Stimulated activated CD4-positive, alpha-beta T cell treated with anti-CD3 and anti-CD28 coated beads, TNF-alpha, amount 100 ng/mL, for 24 hours (primary cell): ENCODE measurements around the gene DISC1.

Source experiments
- DNase-seq, 3 experiments: peaks; one replicate each; pipeline ENCODE4 v3.0.0-alpha.2; 2020; ENCODE audit warnings: low read depth in 3 of 3

Gene DISC1

DNA sequence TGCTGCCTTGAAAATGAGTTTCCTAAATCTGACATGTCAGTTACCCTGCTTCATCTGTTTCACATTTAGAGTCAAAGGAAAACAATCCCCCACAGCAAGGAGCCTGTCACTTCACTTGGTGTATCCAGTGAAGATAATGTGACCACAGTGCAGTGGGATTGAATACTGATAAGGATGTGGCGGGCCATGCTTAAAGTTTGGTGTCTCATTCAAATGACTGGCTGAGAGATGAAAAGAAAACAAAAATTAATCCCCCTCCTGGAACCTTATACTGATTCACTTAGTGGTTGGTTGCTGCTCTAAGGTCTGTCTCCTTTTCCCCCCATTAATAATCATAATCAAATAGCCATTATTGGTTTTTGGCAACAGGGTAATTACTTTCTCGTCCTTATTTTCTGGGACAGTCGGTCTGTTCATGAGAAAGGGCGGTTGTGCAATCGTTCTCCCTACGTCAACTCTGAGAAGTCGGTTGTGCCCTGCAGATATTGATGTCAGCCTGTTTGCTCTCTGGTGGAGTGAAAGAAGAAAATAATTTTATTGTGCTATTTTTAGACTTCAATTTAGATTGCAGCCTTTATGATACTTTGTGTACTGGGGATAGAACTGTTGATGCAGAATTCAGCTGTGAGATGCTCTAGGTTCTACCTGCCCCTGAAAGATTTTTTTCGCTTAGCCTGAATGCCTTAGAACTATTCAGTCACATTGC is 360.2 kb downstream of the DISC1 start:
- DNase-seq = no peak

DNA sequence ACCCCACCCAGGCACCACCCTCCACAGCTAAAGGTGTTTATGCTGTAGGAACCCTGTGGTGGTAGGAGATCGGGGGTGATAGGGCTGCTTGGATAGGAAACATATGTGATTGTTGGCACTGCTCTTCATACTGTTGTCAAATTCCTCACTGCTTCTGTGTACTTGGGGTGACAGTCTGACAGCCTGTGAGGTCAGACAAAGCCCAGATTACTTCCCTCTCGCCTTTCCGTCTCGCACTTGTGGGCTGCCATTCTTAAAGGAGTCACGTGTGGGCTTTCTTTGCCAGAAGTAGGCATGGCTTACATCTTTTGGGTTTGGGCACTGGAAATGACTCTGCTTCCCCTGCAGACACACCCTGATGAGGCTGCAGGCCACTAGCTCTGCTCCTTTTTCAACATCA is 363.8 kb downstream of the DISC1 start:
- no peak for DNase-seq

DNA sequence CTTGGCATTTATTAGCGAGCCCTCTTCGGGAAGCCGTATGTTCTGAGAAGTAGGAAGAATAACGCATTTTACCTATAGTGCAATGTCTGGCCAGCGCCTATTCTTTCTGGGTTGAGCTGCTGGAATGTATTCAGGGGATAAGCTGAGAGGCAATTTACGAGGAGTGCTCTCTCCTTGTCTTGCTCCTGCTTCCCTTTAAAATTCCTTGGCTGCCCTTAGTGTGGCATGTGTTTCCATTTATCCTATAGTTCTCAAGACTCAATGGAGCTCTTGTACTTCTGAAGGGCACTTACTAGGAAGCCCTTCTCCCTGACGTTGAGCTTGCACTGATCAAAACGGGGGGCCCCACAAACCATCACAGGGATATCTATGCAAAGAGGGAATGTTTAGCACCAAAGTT is 364.6 kb downstream of the DISC1 start:
- no peak for DNase-seq

DNA sequence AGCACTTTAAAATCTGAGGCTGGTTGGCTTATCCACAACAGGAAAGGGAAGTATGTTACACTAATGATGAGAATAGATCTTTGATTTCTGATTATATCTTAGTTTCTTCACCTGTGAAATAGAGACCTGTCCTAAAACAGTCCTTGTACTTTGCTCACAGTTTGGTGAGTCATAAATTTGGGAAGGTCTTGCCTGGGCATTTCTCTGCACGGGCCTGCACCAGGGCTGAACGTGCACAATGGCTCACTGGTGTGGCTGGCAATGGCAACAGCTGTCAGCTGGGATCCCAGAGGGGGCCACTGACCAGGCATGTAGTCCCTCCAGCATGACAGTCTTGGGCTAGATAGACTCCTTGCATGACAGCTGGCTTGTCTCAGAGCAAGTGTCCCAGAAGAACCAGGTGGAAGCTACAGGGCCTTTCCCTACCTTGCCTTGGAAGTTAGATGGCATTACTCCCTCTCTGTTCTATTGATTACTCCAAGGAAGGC is 367.4 kb downstream of the DISC1 start:
- DNase-seq = no peak

DNA sequence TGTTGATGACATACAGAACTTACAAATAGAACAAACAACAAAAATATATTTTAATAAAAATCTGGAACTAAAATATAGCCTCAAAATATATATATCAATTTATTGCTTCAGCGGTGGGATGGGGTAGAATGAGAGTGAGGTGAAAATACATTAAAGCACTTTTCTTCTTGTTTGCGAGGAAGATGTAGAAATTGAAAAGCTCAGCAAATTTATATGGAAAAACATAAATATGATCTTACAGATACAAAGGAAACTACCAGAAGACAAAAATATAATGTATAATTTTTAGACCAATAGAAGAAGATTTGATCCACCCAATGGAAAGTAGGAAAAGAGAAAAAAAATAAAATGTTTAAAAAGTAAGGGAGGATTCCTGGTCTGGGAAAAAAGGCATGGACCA is 372.2 kb downstream of the DISC1 start:
- DNase-seq = no peak

DNA sequence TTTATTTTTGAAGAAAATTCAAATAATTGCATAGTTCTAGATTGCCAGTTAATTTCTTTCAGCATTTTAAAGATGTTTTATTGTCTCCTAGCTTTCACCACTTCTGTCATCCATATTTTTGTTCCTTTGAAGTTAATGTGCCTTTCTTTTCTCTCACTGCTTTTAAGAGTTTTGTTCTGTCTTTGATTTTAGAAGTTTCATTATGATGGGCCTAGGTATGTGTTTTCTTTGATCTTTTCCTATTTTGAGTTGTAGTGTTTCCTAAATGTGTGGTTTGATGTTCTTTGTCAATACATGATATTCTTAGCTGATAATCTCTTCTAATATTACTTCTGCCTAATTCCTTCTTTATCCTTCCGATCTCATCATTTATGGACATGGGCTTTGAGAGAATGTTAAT is 378.7 kb downstream of the DISC1 start:
- DNase-seq = no peak

DNA sequence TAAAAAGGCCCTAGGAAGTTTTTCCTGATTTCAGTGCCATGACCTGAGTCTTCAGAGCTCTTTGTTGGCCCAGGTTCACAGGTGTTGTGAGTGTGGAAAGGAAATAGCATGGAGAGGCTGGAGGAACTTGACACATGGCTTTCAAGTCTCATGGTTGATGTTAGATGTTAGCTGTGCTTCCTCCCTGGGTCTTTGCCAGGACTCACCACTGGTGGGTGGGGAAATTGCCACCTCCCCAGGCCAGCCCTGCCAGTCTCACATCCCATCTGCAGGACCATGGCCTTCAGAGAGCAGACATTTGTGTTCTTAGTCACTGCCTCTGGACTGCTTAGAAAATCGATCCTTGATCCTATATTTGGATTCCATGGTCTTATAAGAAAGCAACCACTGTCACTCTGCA is 383.2 kb downstream of the DISC1 start:
- no peak for DNase-seq

DNA sequence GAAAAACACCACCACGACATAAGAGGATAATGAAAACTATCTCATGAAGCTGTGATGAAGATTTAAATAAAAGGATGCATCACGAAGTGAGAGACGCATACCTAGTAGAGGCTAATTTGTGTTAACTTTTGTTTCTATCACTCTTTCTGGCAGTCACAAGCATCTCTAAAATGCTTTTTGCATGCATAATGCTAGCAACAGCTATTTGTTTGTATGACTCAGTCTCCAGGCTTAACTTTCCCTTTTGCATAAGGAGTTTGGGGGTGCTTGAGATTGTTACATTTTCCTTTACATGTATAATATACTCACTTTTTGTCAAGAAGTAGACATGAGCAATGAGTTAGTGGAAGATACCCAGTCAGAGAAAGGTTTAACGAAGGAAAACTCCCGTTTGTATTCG is 385.4 kb downstream of the DISC1 start:
- no peak for DNase-seq

DNA sequence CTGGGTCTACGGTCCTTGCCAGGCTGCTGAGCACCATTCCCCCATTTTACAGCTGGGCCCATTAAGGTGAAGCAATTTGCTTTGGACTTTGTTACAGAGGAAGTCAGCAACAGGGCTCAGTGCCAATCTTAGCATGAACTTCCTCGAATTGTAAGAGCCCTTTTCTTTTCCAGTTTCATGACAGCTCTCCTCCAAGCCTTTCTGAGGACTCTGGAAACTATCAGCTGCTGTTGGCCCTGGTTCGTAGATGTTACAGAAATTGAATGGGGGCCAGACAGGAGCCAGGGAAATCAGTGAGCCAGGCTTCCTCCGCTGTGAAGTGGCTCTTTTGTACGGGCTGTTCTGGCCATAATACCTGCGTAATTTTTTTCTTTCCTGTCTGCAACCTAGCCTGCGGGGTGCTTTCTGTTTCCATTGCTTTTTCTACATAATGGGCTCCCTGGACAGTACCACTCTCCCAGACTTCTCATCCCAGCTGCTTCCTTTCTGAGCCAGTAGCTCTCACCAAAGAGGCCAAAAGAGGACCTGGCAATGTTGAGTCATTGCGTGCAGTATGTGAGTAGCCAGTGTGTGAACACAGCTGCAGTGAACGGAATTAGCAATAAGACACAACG is 386.3 kb downstream of the DISC1 start:
- no peak for DNase-seq

DNA sequence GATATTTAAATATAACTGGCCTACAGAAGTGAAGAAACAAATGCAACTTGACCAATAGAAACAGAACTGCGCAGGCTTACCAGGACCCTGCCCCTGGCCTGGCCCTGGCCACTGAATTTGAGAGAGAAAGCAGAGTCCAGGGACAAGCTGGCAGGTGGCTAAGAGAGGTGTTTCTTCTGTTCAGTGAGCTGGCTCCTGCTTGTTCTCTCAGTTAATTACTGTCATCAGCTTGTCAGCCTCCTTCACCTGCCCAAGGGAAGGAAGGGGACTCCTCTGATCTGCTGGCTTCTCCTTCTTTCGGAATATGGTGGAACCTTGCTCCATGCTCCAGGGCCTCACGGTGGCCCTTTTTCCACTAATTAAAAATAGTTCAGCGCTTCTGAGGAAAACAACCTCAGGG is 388.4 kb downstream of the DISC1 start:
- DNase-seq = no peak

DNA sequence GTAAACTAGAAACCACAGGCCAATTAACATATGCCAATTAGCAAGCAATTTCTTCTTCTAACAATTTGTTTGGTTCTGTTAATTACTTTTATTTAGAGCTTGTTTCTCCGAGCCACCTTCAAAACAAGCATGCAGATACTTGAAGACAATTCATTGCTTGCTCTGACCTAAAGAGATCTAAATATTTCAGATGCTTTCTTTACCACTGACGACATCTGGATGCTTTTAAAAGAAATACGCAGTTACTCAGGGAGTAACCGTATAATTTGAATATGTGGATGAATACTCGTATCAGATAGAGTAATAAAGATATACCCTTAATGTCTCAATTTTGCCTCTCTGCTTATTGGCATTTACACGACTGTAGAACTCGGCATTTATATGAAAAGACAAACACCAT is 390.0 kb downstream of the DISC1 start:
- no peak for DNase-seq

DNA sequence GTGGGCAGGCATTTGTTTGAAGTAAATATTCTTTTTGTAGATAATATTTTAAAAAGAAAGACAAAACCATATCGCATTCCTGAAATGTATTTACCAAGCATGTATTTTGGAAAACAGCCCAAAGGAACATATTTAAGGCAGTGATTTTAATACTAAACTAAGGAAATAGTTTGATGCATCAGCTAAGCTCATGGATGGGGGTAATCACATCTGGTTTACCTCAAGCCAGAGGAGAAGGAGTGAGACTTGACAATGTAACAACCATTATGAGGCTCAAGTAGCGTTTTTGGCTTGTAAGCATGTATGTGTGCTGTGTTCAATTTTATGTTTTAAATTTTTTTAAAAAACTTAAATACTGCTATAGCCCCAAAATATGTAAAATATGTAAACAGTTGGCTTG is 390.5 kb downstream of the DISC1 start:
- DNase-seq = no peak

DNA sequence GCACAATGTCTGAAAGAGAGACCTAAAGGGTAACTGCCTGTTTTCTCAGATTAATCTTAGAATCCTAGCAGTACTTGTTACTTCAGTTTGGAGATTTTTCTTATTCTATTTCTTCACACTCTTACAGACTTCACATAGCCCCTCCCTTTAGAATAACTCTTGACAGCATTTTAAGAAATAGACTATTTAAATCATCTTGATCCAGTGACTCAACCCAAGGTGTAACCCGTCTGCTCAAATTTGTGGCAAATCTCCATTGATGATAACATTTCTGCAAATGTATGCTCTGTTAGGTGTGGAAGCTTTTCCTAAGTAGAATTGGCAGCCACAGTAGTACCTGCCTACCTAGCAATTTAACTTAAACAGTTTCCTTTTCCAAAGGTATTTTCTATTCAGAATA is 391.2 kb downstream of the DISC1 start:
- no peak for DNase-seq

DNA sequence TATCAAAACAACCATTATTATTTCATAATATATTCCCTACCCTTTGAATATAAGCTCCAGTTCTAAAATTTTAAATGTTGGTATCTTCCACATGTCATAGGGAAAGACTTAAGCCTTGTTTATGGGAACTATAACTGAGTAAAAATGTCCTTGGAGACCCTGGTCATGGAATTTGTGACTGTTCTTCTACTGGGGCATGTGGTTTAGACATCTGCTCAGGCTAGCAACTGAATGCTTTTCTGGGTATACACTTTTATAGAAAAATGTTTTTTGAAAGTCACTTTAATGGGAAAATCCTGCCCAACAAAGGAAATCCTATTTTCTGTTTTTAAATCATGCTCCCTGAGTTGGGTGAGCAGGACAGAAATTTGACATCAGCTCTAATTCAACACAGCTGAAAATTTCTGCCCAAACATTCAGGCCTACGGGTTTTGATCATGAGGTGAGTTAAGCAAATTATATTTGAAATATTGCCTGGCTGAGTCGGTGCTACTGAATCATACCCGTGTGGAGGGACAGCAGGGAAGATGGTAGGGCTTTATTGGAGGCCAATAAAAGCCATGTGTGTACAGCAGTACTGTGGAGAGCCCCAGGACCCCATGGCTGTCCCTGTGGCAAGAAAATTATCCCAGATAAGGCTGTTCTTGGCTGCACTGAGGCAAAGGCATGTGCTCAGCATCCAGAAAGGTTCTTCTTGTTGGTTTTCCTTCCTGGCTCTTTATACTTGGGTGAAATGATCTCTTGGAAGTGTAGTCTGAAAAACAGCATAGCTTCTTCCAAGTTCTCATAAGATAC is 391.8 kb downstream of the DISC1 start:
- DNase-seq = no peak

DNA sequence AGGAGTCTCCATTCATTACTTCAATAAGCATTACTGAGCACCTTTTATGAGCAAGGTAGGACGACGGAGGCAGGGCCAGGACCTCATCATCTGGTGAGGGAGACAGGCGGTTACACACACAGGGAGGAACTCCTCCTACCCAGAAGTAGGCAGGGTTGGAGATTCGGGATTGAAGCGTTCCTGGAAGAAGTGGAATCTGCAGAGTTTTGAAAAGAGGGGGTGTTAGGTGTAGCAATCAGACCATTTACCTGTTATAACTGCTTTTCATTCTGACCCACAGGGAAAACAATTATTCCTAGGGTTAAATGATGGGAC is 392.4 kb downstream of the DISC1 start:
- no peak for DNase-seq

DNA sequence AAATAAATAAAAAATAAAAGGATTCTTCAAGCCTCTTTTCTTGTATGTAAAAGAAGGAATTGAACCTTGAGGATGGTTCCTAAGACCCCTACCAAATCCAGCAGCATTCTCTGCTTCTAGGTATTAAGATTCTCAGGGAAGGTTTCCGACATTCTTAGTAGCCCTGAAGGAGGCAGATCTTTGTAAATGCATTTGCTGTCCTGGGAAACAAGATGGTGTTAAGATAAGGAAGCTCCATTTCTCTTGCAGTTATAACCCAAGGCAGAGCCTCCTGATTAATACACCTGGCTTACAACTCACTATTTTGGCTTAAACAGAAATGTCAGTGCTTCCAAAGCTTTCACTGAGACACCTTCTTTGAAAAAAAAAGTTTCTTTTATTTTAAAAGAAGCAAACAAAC is 393.8 kb downstream of the DISC1 start:
- DNase-seq = no peak

DNA sequence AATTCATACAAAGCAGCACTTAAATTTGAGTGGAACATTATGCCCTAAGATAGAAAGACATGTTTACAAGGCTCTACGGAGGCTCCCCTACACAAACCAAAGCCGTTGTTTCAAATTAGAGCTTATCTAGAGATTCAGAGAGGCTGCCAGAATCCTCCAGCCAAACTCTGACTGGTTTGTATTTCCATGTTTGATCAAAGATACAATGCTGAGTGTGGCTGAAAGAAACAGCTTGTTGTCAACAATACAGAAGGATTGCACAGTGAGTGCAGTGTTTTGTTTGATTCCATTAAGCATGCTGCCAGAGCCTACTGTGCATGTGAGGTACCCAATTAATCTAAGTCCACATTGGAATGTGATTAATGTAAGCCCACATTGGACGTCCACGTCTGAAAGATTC is 402.7 kb downstream of the DISC1 start:
- DNase-seq = no peak

DNA sequence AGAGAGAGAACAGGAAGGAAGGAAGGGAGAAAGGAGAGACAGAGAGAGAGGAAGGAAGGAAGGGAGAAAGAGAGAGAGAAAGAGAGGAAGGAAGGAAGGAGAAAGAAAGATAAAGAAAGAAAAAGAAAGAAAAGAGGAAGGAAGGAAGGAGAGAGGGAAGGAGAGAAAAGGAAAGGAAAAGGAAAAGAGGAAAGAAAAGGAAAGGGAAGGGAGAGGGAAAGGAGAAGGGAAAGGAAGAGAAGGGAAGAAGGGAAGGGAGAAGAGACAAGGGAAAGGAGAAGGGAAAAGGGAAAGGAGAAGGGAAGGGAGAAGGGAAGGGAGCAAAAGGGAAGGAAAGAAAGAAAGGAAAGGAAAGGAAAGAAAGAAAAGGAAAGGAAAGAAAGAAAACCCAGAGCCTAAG is 404.6 kb downstream of the DISC1 start:
- no peak for DNase-seq

DNA sequence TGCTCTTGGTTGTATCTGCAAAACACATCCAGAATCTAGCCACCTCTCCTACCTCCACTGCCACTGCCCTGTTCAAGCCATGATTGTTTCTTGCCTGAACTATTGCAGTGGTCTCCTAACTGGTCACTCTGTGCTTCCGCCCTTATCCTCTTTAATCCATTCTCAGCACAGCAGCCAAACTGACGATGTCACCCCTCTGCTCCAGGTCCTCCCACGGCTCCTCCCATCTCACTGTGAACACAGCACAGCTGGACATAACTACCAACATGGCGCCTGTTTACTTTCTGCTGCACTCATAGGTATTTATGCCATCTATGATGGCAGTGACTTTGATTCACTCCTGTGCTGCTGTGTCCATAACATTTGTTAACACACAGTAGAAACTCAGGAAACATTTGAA is 406.7 kb downstream of the DISC1 start:
- DNase-seq = no peak

DNA sequence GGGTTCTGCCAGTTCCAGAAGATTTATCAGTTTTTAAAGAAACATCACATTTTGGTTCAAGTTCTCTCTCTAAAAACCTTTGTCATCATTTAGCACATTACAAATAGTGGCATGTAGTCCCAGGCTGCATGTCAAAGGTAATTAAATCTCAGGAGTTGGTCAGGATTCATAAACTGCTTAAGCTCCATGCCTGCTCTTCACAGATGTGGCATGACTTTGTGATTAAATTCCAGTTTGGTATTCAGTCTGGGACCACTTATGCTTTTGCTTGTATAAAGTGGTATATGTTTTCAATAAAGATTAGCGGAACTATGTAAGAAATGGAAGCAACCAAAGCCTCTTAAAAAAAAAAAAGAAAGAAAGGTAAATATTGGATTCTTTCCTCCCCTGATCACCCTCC is 408.0 kb downstream of the DISC1 start:
- no peak for DNase-seq

DNA sequence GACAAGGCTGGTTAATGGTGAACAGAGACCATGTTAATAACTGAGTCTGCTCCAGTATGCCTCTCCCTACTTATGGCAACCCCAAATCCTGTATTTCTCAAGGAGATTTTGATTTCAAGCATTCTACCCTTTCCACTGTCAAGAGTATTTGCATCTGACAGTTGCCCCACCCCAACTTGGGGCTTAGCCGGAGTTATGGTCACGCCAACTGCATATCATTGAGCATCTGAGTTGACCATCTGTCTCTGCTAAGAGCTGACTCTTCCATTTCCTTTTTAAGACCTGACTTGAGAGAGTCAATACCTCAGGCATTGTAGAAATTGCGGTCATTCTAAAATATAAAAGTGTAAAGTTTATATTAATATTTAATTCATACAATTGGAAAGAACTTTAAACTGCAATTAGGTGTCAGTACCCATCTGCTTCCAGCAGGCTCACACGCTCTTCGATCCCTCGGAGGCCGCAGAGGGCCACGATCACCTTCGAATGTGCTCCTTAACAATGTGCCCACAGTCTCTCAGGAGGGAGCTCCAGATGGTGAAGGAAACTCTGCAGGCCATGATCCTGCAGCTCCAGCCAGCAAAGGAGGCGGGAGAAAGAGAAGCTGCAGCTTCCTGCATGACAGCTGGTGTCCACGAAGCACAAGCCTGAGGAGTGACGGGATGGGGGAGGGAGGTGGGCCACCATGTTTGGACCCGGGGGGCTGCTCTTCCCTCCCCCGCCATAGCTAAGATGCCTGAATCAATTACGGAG is 409.8 kb downstream of the DISC1 start:
- no peak for DNase-seq

DNA sequence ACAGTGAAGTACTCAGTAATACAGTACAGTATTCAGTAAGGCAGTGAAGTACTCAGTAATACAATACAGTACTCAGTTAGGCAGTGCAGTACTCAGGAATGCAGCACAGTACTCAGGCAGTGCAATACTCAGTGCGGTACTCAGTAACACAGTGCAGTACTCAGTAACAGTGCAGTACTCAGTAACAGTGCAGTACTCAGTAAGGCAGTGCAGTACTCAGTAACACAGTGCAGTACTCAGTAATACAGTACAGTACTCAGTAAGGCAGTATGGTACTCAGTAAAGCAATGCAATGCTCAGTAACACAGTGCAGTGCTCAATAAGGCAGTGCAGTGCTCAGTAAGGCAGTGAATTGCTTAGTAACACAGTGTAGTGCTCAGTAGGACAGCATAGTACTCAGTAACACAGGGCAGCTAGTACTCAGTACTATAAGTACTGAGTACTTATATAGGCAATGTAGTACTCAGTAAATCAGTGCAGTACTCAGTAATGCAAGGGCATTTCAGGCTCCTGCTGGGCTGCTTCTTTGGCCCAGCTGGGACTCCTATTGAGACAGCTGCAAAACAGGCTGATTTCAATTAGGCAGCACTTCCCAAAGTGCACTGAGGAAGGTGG is 411.3 kb downstream of the DISC1 start:
- no peak for DNase-seq
